Esophagus muscularis mucosa (tissue), 4 donors: ENCODE results near the gene DEFB124. TPM values are rescaled to one million over a fixed set of nuclear protein-coding genes. Genes with fewer than 3 reads are reported as not detected.

ENCODE experiments used
- DNase-seq: peaks from one replicate; pipeline ENCODE4 v3.0.0-alpha.2; 2017; ENCODE audit errors: extremely low spot score
- H3K27ac ChIP-seq, 4 donors: fragments of 200-600 bp; sonication (generic); replicated peaks in 1 of 4; 1 replicate in 3 of 4; 2 replicates in 1 of 4; pipeline ENCODE4 v1.5.1; 2016 to 2019; ENCODE audit warnings: mild to moderate bottlenecking in 1 of 4
- H3K27me3 ChIP-seq, 4 donors: fragments of 200-600 bp; sonication (generic); one replicate each; pipeline versions ENCODE4 v1.5.1 to v1.6.0; 2016 to 2019
- H3K36me3 ChIP-seq, 4 donors: fragments of 200-600 bp; sonication (generic); one replicate each; pipeline ENCODE4 v1.5.1; 2016 to 2019
- H3K4me1 ChIP-seq, 4 donors: fragments of 200-600 bp; sonication (generic); one replicate each; pipeline ENCODE4 v1.5.1; 2016 to 2019
- H3K4me3 ChIP-seq, 4 donors: fragments of 200-600 bp; sonication (generic); 1 replicate in 2 of 4; 2 replicates in 2 of 4; pipeline ENCODE4 v1.5.1; 2016 to 2019; ENCODE audit warnings: mild to moderate bottlenecking in 4 of 4, moderate library complexity in 1 of 4
- H3K9me3 ChIP-seq, 4 donors: fragments of 200-600 bp; sonication (generic); 1 replicate in 3 of 4; 2 replicates in 1 of 4; pipeline ENCODE4 v1.5.1; 2016 to 2019
- CTCF ChIP-seq, 3 experiments: fragments of 200-600 bp in 2 of 3; fragments of 450-650 bp in 1 of 3; sonication (generic) in 2 of 3; IDR thresholded peaks; one replicate each; pipeline ENCODE4 v1.5.1; 2017 to 2019; ENCODE audit warnings: antibody characterized with exemption in 3 of 3, mild to moderate bottlenecking in 2 of 3, moderate library complexity in 1 of 3
- EP300 ChIP-seq: sonication (generic); formaldehyde crosslinking; IDR thresholded peaks from one replicate; pipeline ENCODE4 v1.6.1; 2017; ENCODE audit warnings: antibody characterized with exemption
- POLR2A ChIP-seq: fragments of 450-650 bp; IDR thresholded peaks from one replicate; pipeline ENCODE4 v1.6.1; 2017; ENCODE audit warnings: antibody characterized with exemption, moderate library complexity, mild to moderate bottlenecking, low read depth
- POLR2AphosphoS5 ChIP-seq, 2 donors: sonication (generic); formaldehyde crosslinking; IDR thresholded peaks; one replicate each; pipeline ENCODE4 v1.6.1; 2017; ENCODE audit warnings: antibody characterized with exemption in 2 of 2
- WGBS: methylation state at CpG from one replicate; pipeline ENCODE4 v1.1.5; 2018; 5-methylcytosine and 5-hydroxymethylcytosine counted together
- intact Hi-C: fragments of 100-400 bp; cut with DNase I; formaldehyde crosslinking; loops from one replicate; pipeline ENCODE4 v1.15.1; 2023
- total RNA-seq, 4 donors: library from RNA; depleted of rRNA; stranded (reverse); fragments of >200 nt; gene quantifications; one replicate each; pipeline versions ENCODE4 v1.1.0 to v1.2.1, GENCODE V29; 2016

Gene DEFB124
- total RNA-seq, 4 donors from 2014 or later, result not detected

- intact Hi-C loops, result no loop called here
- H3K27ac ChIP-seq, result no peak overlapping the region
- H3K4me1 ChIP-seq, result peaks cover 8 to 35% (median 27%) of the 10 kb centered on the region in 4 donors
- WGBS, result 64% methylated on average over 1 of the region's 1 CpG
- TF ChIP-seq POLR2AphosphoS5 (IDR thresholded peaks at IDR 0.05) (no peak), EP300 (no peak), POLR2A (no peak), CTCF (IDR thresholded peaks at IDR 0.05) (no peak)
- no peak for DNase-seq
- no peaks in the 10 kb centered on the region for H3K27me3 ChIP-seq
- no peak overlapping the region for H3K4me3 ChIP-seq
- H3K36me3 ChIP-seq, result no peaks in the 10 kb centered on the region
- H3K9me3 ChIP-seq, result no peaks in the 10 kb centered on the region
Observed at GRCh38 chr20:31500527-31500926, 25.6 kb upstream of the DEFB124 start.

- no peaks in the 10 kb centered on the region for H3K36me3 ChIP-seq
- no peak overlapping the region for H3K4me3 ChIP-seq
- DNase-seq, result no peak
- peaks cover 8 to 28% (median 22%) of the 10 kb centered on the region in 4 donors for H3K4me1 ChIP-seq
- no peaks in the 10 kb centered on the region for H3K9me3 ChIP-seq
- intact Hi-C loops, result no loop called here
- no peaks in the 10 kb centered on the region for H3K27me3 ChIP-seq
- no peak for TF ChIP-seq POLR2A
- no peak for TF ChIP-seq POLR2AphosphoS5 (IDR thresholded peaks at IDR 0.05)
- TF ChIP-seq EP300, result no peak
- TF ChIP-seq CTCF (IDR thresholded peaks at IDR 0.05), result no peak
- H3K27ac ChIP-seq, result peak overlapping the region in 3 of 4 donors; percentile 55 to 72 (median 66)
- 31% methylated on average over 6 of the region's 6 CpGs for WGBS
Observed at GRCh38 chr20:31497838-31498540, 23.1 kb upstream of the DEFB124 start.

GRCh38 chr20:31496761-31497295, 21.9 kb upstream of the DEFB124 start:
- TF ChIP-seq CTCF (IDR thresholded peaks at IDR 0.05) (no peak), POLR2A (no peak), EP300 (no peak), POLR2AphosphoS5 (IDR thresholded peaks at IDR 0.05) (peak; percentile 44 to 58)
- WGBS, result 20% methylated on average over 15 of the region's 15 CpGs
- Histone ChIP-seq H3K9me3 (no peaks in the 10 kb centered on the region), H3K4me1 (peaks cover 8 to 25% (median 19%) of the 10 kb centered on the region in 4 donors), H3K27me3 (no peaks in the 10 kb centered on the region), H3K4me3 (peak overlapping the region; percentile 28 to 47 (median 32)), H3K27ac (peak overlapping the region; percentile 55 to 72 (median 68)), H3K36me3 (no peaks in the 10 kb centered on the region)
- DNase-seq, result no peak
- intact Hi-C loops, result no loop called here

- no peak overlapping the region for H3K27ac ChIP-seq
- no peaks in the 10 kb centered on the region for H3K36me3 ChIP-seq
- no peaks in the 10 kb centered on the region for H3K27me3 ChIP-seq
- TF ChIP-seq CTCF (IDR thresholded peaks at IDR 0.05) (peak in 2 of 3 experiments; percentile 28 to 38), POLR2AphosphoS5 (IDR thresholded peaks at IDR 0.05) (no peak), EP300 (no peak), POLR2A (no peak)
- no peaks in the 10 kb centered on the region for H3K9me3 ChIP-seq
- H3K4me3 ChIP-seq, result no peak overlapping the region
- 54% methylated on average over 2 of the region's 2 CpGs for WGBS
- DNase-seq, result no peak
- peaks cover 8 to 25% (median 19%) of the 10 kb centered on the region in 4 donors for H3K4me1 ChIP-seq
- intact Hi-C loops, result no loop called here
Observed at GRCh38 chr20:31494131-31494530, 19.2 kb upstream of the DEFB124 start.
